ENCODE measurements around the gene ADAM8.

Gene ADAM8

DNA sequence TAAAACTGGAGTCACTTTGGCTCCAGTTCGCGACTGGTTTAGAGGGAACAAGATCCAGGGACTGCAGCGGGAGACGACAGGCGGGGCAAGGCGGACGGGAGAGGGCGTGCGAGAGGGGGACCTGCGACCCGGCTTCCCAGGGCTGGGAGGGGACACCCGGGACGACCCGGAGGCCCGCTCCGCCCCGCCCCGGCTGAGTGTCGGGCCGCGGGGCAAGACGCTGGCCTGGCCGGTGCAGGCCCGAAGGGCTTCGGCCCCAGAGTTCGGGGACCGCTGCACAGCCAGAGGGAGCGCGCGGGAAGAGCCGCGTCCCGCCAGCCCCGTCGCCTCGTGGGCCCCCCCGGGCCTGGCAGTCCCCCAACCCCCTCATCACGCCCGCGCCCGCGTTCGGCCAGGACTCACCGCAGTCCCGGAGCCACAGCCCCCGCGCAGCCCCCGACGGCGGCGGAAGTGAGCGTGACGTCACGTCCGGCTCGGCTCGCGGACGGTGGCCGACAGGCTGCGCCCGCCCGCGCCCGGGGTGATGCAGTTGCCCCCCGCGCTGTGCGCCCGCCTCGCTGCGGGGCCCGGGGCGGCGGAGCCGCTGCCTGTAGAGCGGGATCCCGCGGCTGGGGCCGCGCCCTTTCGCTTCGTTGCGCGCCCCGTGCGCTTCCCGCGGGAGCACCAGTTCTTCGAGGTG lies 31.9 kb upstream of the ADAM8 start, which contains the start of the genes TUBGCP2 and ZNF511:
Gene TUBGCP2, minus strand, starts transcription at position 452 of the 679 bp plus-strand sequence. CDS start 5,931 bp downstream, outside the sequence.
Gene ZNF511, plus strand, starts transcription at position 494 of the 679 bp plus-strand sequence. Its CDS starts 30 bp downstream, at position 524.
- DNase-seq: peak; percentile 60 to 71

DNA sequence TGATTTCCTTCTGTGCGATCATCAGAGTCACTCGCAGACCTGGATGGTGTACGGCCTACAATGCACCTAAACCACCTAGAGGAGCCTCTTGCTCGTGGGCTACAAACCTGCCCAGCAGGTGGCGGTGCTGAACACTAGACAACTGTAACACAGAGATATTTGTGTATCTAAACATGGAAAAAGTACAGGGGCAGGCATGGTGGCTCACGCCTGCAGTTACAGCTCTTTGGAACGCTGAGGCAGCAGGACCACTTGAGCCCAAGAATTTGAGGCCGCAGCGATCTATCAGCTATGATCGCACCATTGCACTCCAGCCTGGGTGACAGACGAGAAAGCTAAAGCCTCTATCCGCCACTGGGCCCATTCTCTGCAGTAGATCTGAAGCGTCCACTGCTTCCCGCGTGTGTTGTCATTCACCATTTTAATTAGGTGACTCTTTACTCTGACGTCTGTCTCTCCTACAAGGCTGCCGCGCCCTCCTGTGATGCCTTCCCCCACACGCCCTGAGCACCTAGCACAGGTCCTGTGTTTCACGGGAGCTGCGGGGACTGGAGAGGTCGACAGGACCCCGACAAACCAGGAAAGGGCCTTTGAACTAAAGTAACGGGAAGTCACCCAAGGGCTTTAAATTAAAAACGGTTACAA lies 31.2 kb upstream of the ADAM8 start:
- DNase-seq: peak; percentile 50 to 83

DNA sequence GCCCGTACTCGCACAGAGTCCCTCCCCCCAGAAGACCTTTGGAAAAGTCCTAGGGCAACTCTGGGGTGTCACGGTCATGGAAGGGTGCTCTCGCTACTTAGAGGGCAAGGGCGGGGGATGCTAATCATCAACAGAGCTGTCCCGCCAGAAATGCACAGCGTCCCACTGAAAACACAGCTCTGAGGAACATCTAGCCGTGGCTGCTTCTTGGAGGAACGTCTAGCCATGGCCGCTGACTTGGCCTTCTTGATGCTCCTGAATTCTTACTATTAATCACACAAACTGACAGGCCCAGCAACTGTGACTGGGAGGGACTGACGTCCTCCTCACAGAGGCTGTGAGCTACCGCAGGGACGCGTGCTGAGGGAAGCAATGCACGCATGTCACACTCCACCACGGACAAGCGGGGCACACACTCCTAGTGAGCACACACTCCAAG lies 30.3 kb upstream of the ADAM8 start:
- no peak for DNase-seq

DNA sequence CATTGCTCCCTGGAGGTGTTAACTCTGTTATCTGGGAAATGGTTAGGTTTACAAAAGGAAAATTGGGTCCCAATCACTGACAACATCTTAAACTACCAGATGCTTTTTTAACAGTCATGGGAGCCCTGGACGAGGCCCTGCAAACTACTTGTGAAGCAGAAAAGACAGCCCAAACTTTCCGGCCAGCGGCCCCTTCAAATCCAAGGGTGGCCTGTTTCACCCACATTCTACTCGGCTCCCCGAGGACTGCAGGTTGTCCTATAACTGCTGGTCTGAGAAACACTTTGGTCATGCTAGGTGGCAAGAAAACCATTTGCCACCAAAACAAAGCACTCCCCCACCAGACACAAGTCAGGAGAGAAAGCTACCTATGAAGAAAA lies 29.4 kb upstream of the ADAM8 start:
- DNase-seq: no peak

DNA sequence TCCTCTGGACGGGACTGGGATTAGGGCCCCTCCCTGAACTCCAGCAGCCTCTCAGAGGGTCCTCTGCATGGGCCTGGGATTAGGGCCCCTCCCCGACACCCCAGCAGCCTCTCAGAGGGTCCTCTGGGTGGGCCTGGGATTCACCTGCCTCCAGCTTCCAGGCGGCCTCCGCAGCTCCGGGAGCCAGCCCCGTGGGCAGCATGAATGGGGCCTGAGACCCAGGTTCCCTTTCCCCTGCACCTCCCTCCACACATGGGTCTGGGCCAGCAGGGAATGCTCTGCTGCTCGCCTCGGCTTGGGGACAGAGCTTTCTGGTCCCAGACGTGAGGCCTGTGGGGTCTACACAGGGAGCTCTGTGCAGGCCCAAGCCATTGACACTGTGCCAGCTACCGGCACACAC lies 26.5 kb upstream of the ADAM8 start:
- no peak for DNase-seq

DNA sequence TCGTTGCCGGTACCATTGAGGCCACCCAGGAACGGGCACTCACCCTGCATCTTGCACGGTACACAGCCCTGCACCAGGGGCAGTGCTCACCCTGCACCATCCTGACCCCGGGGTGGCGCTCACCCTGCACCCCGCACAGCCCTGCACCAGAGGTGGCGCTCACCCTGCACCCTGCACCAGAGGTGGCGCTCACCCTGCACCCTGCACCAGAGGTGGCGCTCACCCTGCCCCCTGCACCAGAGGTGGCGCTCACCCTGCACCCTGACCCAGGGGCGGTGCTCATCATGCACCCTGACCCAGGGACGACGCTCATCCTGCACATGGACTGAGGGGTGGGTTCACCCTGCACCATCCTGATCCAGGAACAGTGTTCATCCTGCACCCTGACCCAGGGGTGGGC lies 25.6 kb upstream of the ADAM8 start:
- no peak for DNase-seq

DNA sequence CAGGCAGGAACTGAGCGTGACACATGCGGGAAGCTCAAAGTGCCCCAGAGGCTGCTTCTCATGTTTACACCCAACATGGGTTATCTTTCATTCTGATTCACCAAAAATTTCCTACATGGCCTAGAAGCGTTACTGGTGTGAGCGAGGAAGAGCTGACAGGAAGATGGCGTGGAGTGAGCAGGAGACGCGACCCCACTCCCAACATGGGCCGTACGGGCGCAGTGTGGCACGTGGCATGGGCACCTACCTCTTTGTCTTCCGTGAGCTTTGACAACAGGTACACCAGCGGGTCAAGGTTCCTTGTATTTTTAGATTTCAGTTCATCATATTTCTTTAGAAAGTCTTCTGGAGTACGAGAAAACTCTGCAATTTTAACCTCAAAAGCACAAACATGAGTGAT lies 23.1 kb upstream of the ADAM8 start:
- DNase-seq: no peak

DNA sequence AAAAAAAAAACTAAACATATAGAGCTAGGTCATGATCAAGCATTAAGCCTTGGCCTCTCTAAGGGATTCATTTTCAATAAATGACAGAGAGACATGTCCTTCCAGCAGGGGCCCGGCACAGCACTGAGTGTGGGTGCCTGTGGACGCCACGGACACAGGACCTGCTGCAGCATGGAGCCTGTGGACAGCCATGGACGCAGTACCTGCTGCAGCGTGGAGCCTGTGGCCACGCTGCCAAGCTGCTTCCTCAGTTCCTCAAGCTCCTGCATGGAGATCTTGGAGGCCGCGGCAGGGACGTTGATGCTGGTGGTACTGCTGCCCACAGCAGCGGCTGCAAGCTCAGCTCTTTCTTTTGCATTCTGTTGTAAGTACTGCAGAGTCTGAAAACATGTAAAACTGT lies 22.6 kb upstream of the ADAM8 start:
- no peak for DNase-seq

DNA sequence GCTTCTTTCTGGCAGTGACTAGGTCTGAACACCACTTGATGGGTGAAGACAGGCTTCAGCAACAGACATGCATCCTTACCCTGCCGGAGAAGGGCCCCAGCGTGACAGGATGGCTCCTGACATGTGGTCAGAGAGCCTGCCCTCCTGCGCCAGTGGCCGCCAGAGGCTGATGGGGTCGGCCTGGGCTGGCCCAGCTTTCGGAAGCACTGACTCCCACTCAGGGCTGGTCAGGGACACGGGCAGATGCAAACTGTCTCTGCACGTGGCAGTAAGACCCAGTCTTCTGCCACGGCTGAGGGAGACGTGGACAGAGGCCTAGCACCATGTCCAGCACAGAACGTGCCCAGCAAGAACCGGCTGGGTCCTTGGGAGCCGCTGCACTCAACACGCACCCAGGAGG lies 21.8 kb upstream of the ADAM8 start:
- no peak for DNase-seq

DNA sequence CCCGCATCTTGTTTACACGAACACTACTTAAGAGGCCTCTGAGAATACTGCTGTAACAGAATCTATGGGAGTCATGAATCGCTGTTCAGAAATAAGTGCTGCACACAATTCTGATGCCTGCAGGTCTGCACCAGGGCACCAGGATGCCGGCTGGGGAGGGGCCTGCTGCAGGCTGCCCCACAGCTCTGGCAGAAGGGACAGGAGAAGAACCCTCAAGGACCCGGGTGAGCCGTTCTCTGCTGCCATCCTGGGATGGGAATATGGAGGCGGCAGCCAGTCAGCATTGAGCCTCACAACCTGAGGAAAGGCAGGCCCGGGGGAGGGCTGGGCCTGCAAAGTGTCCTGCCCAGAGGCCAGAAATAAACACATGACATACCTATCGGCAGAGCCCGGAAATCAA lies 20.8 kb upstream of the ADAM8 start:
- no peak for DNase-seq

DNA sequence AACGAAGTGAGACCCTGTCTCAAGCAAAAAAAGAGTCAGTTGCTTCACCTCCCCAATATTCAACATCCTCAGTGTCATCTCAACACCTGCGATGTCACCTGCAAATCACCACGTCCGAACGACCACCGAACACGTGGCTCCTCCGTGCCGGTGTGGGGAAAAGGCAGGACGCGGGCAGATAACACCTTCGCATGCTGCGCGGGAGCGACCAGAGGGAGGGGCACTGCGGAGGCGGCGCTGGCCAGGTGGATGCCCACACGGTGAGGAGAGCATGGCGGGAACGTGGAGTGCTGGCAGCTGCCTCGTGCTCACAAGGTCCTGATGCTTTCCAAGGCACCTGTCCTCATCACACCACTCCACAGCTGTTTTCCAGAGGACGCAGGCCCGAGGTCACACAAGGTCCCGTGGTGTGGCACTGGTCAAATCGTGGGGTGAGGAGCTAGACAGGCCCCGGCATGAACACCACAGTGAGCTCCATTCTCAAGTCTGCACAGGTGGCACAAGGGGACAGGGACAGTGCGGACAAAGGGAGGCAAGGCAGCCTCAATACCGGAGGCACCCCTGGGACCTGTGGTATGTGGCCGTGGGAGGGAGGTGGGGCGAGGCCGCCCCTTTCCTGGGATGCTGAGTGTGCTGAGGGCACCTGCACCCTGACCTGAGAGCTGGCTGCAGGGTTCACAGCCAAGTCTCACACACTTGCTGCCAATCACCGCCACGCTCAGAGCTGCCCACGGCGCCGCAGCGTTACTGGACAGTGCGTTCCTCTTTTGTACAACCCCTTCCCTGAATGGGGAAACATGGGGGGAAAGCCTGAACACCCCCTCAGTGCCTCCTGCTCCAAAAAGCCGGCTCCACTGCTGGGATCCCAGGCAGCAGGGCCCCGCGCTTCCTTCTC lies 19.0 kb upstream of the ADAM8 start:
- DNase-seq: no peak

DNA sequence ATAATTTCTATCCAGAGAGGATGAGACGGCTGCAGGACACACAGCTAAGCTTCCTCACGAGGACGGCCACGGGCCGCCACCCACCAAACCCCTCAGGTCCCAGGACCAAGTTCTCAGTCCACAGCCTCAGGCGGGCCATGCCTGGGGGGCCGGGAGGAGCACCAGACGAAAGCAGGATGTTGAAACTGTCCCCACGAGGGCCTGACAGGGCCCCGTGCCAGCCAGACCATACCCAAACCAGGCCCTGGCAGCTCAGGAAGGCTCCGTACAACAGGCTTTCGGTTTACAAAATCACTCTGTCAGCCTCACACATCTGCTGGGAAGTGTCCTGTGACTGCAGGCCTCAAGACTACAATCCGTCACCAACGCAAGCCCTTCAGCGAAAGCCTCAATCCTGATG lies 17.5 kb upstream of the ADAM8 start:
- no peak for DNase-seq

DNA sequence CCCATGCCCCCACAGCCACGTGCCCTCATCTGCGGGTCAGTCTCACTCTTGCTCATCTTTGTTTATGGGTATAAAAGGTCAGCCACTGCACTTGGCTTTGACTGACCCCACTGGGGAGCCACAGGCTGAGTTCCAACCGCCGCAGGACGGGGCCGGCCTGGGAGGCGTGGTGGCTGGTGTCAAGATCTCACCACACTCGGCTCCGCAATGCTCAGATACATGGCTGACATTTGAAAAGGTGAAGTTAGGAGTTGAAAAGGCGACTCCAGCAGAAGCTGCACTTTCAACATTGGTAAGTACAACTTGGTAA lies 17.1 kb upstream of the ADAM8 start:
- DNase-seq: no peak

DNA sequence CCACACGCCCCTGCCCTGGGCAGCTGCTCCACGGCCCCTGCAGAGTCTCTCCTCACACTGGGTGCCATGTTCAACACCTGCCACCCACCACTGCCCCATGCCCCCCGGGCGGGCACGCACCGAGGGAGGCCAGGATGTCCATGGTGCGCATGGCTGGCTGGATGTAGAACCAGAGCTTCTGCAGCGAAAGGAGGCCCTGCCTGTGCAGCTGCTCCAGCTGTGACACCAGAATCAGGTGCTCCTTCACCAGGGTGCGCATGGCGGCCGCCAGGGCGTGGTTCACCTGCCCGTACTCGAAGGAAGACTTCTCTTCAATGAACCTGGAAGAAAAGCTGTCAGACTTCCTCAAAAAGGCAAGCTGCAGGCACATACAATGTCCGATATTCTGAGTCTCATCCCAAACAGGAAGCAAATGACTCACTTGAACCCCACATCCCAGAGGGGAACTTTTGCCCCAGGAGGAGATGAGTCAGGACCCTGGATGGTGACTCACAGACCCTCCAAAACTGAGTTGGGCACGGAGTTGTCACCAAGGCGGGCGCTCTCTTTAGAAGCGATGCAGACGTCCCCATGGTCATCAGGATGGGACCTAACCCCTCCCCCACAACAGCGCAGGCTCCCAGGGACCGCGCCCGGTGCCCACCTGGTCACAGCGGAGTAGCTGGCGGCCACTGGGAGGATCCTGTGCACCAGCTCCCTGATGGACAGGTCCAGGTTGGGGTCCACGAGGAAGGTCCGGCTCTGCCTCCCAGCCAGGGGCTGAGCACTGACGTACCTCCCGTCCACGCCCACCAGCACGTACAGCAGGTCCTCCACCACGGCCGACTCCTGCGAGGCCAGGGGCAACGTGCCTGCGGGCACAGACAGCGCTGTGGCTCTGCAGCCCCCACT lies 16.5 kb upstream of the ADAM8 start:
- no peak for DNase-seq

DNA sequence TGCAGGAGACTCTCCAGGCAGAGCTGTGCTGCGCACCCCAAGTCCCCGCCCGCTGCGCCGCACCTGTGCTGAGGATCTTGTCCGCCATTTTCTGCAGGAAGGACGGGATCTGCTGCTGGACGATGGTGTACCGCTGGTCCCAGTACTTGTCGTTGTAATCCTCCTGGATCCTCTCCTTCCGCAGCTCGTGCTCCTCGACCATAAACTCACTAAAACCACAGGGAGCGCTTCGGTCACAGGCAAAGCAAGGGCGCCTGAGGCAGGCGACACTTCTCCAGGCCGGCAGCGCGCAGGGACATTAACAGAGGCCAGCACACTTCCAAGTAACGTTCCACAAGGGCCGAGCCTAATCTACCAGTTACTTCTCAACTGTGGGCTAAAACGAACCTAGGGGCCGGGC lies 13.1 kb upstream of the ADAM8 start:
- DNase-seq: no peak

DNA sequence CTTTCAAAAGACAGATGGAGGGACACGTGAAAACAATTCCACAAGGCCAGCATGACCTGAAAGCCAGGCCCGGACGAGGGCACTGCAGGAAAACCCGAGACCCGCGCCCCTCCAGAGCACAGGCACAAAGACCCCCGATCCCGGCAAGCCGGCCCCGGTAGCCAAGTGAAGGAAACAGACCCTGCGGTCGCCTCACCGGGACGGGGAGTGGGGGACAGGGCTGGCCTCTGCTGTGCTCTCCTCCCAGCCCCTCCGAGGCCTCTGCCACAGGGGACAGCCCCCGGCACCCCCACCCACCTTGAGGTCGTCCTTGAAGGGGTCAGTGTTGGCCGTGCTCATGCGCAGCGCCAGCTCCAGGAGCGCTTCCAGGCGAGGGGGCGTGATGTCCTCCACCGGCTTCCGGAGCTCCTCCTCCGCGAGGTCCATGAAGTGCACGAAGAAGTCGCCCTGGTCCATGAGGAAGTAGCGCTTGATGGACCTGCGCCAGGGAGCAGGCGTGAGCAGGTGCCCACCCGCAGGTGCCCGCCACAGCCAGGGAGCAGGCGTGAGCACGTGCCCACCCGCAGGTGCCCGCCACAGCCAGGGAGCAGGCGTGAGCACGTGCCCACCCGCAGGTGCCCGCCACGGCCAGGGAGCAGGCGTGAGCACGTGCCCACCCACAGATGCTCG lies 11.3 kb upstream of the ADAM8 start:
- DNase-seq: no peak

DNA sequence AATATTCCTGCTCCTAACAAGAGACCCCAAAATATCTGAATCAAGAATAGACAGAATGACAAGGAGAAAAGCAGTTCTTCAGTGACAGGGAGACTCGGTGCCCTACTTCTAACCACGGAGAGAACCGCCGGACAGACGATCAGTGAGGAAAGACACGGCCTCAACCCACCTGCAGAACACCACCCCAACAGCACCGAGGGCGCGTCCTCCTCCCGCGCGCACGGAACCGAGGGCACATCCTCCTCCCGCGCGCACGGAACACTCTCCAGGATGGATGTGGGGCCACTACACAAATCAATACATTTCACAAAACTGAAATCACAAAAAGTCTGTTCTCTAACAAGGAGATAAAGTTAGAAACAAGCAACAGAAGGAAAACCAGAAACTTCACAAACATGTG lies 9.7 kb upstream of the ADAM8 start:
- DNase-seq: no peak

DNA sequence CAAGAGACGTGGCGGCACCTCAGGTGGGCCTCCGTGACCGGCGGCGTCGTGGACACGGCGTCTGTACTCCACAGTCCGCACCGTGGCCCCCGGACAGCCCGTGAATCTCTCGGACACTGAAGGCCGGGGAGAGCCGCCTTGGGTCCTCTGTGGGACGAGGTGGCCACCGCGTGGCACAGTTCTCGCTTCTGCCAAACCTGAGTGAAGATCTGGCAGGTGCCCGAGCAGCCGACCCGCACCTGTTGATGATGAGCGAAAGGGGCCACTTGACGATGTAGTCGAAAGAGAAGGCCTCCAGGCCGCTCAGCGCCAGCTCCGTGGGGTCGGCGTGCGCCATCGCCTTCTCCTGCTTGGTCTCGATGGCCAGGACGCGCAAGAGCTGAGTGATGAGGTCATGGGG lies 8.5 kb upstream of the ADAM8 start:
- no peak for DNase-seq

DNA sequence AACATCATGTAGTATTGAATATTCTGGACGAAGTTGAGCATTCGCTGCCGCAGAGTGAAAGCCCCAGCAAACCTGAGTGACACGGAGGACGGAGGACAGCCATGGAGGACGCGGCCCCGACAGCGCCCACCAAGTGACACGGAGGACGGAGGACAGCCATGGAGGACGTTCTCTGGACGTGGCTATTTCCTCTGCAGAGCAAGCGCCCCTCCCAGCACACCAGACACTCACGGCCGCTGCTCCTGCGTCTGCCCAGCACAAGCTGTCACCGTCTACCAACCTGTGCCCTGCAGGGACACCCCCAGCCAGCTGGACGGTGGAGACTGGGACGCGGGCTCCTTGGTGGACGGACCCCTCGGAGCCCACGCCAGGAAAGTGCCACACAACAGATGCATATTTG lies 7.3 kb upstream of the ADAM8 start:
- no peak for DNase-seq

DNA sequence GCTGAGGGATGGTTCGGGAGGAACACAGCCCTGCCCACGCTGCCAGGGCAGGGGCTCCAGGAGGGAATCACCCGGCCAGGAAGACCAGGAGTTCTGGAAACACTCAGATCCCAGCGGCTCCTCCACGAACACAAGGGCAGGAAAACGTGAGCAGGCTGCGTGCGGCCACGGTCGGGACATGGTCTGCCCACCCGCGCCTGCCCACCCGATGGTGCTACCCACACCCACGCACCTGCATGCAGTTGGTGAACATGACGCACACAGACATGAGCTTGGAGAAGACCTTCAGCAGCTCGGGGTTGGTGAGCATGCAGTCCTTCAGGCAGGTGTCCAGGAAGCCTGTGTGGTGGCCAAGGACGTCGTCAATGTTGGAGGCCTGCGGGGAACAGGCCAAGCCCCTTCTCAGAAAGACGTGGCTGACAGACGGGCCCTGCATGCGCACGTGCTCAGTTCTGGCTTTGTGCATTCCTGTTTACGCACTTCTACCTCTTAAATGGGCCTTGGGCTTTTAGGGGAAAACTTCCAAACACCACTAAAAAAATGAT lies 6.2 kb upstream of the ADAM8 start:
- DNase-seq: no peak

DNA sequence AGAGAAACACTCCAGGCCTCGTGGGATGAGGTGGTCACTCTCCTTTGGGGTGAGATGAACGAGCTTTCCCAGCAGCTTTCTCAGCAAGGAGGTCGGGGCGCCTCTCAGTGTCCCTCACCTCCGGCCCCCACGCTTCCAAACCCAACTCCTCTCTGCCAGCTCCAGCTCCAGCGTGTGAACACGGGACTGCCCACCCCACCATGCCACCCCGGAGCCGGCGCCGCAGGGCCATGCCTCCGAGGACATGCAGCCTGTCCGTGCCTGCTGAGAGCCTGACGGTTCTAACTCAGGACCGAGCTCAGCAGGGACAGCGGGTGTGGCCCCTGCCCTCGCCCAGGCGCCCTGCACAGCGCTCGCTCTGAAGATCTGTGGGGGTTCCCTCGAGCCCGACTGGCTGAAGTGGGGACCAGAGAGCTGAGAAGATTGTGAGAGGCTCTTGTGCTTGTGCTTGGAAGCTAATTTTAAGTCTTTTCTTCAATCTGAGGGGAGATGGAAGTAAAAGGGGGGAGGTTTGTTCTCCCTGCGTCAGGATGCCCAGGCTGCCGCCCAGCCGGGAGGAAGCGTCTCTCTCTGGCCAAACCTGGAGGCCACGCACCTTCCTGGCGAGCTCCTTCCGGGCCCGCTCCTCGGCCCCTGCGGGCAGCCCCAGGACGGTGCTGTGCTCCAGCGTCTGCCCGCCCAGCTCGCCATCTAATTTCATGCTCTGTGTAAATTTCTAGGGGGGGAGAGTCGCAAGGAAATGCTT lies 5.1 kb upstream of the ADAM8 start:
- DNase-seq: no peak
